ENCODE data around the gene DEGS1. TPM values are rescaled to one million over a fixed set of nuclear protein-coding genes. Genes with fewer than 3 reads are reported as not detected.

DEGS1 gene
- total RNA-seq, 1 donor from 2014 or later, result 51.0 TPM

GRCh38 chr1:224163311-224163710, 19.7 kb upstream of the DEGS1 start:
- H3K9me3 Mint-ChIP-seq, result no peaks in the 10 kb centered on the region
- DNase-seq (ENCODE audit: extremely low spot score, unreplicated experiment), result no peak
- peaks cover 3% of the 10 kb centered on the region for H3K36me3 Mint-ChIP-seq
- H3K27ac Mint-ChIP-seq, result no peak overlapping the region
- H3K4me3 Mint-ChIP-seq, result no peak overlapping the region
- TF ChIP-seq CTCF (conservative IDR thresholded peaks at IDR 0.05), result no peak
- H3K4me1 Mint-ChIP-seq (ENCODE audit: unreplicated experiment), result peaks cover 4% of the 10 kb centered on the region
- no peaks in the 10 kb centered on the region for H3K27me3 Mint-ChIP-seq

- no peak overlapping the region for H3K27ac Mint-ChIP-seq
- peaks cover 7% of the 10 kb centered on the region for H3K4me1 Mint-ChIP-seq (ENCODE audit: unreplicated experiment)
- H3K9me3 Mint-ChIP-seq, result no peaks in the 10 kb centered on the region
- DNase-seq (ENCODE audit: extremely low spot score, unreplicated experiment), result no peak
- H3K27me3 Mint-ChIP-seq, result no peaks in the 10 kb centered on the region
- no peak for TF ChIP-seq CTCF (conservative IDR thresholded peaks at IDR 0.05)
- H3K4me3 Mint-ChIP-seq, result no peak overlapping the region
- H3K36me3 Mint-ChIP-seq, result no peaks in the 10 kb centered on the region
These were observed 14.1 kb upstream of the DEGS1 start for GRCh38 chr1:224168859-224169380.

- peak overlapping the region; percentile 65 for H3K27ac Mint-ChIP-seq
- no peaks in the 10 kb centered on the region for H3K9me3 Mint-ChIP-seq
- H3K4me3 Mint-ChIP-seq, result no peak overlapping the region
- DNase-seq (ENCODE audit: extremely low spot score, unreplicated experiment), result no peak
- H3K27me3 Mint-ChIP-seq, result no peaks in the 10 kb centered on the region
- no peaks in the 10 kb centered on the region for H3K36me3 Mint-ChIP-seq
- no peak for TF ChIP-seq CTCF (conservative IDR thresholded peaks at IDR 0.05)
- peaks cover 4% of the 10 kb centered on the region for H3K4me1 Mint-ChIP-seq (ENCODE audit: unreplicated experiment)
These were observed 13.2 kb upstream of the DEGS1 start for GRCh38 chr1:224169718-224170270.

GRCh38 chr1:224170343-224170742, 12.7 kb upstream of the DEGS1 start:
- Mint-ChIP-seq H3K36me3 (no peaks in the 10 kb centered on the region), H3K27me3 (no peaks in the 10 kb centered on the region), H3K4me3 (no peak overlapping the region), H3K4me1 (ENCODE audit: unreplicated experiment) (peaks cover 5% of the 10 kb centered on the region), H3K27ac (peak overlapping the region; percentile 65), H3K9me3 (no peaks in the 10 kb centered on the region)
- no peak for TF ChIP-seq CTCF (conservative IDR thresholded peaks at IDR 0.05)
- DNase-seq (ENCODE audit: extremely low spot score, unreplicated experiment), result no peak

GRCh38 chr1:224170748-224171478, 12.1 kb upstream of the DEGS1 start:
- DNase-seq (ENCODE audit: extremely low spot score, unreplicated experiment), result no peak
- Mint-ChIP-seq H3K4me3 (no peak overlapping the region), H3K27ac (peak overlapping the region; percentile 65), H3K36me3 (no peaks in the 10 kb centered on the region), H3K9me3 (no peaks in the 10 kb centered on the region), H3K4me1 (ENCODE audit: unreplicated experiment) (peaks cover 11% of the 10 kb centered on the region), H3K27me3 (no peaks in the 10 kb centered on the region)
- TF ChIP-seq CTCF (conservative IDR thresholded peaks at IDR 0.05), result peak; percentile 50

All from type B pancreatic cell (in vitro differentiated cells).